HCT116 (cell line): Measurements from ENCODE around the gene ZSCAN21.

Source experiments
- EGR1 ChIP-seq: IDR thresholded peaks from 2 replicates; pipeline ENCODE4 v1.6.1; 2012; ENCODE audit warnings: low read depth
- ELF1 ChIP-seq: IDR thresholded peaks from 2 replicates; pipeline ENCODE4 v1.6.1; 2012; ENCODE audit warnings: low read depth, borderline replicate concordance
- EZH2 ChIP-seq: fragments of 200-600 bp; sonication (generic); IDR thresholded peaks from 2 replicates; pipeline ENCODE4 v1.6.1; 2017; ENCODE audit warnings: antibody characterized with exemption, mixed run types
- JUND ChIP-seq: IDR thresholded peaks from 2 replicates; pipeline ENCODE4 v1.6.1; 2012
- POLR2A ChIP-seq: IDR thresholded peaks from 2 replicates; pipeline ENCODE4 v1.7.0; 2011; ENCODE audit warnings: borderline replicate concordance; ENCODE audit not compliant: insufficient read depth, insufficient read length; ENCODE audit errors: extremely low read depth
- POLR2AphosphoS5 ChIP-seq: IDR thresholded peaks from 2 replicates; pipeline ENCODE4 v1.6.1; 2011; ENCODE audit warnings: mild to moderate bottlenecking, low read depth, low read length, moderate library complexity
- SRF ChIP-seq: IDR thresholded peaks from 2 replicates; pipeline ENCODE4 v1.6.1; 2012; ENCODE audit warnings: low read depth
- TCF7L2 ChIP-seq: IDR thresholded peaks from 2 replicates; pipeline ENCODE4 v1.7.0; 2011; ENCODE audit warnings: borderline replicate concordance, inconsistent platforms; ENCODE audit not compliant: insufficient read depth, insufficient read length; ENCODE audit errors: extremely low read depth
- ZNF274 ChIP-seq: fragments of 200-500 bp; sonication (Bioruptor generic); IDR thresholded peaks from 2 replicates; pipeline ENCODE4 v1.6.1; 2014; ENCODE audit warnings: mild to moderate bottlenecking, low read depth, low read length, inconsistent platforms
- TF ChIP-seq, protein P1 (sequence below), 3 experiments: fragments of 200-600 bp in 1 of 3; sonication (generic) in 1 of 3; IDR thresholded peaks in 2 of 3; conservative IDR thresholded peaks in 1 of 3; 2 replicates each; pipeline ENCODE4 v1.5.1; 2012 to 2017; ENCODE audit warnings: low read depth in 2 of 3, low read length in 2 of 3, antibody characterized with exemption in 1 of 3, borderline replicate concordance in 1 of 3, control low read depth in 1 of 3, mild to moderate bottlenecking in 1 of 3, mixed read lengths in 1 of 3, mixed run types in 1 of 3, moderate library complexity in 1 of 3; ENCODE audit not compliant: insufficient read depth in 1 of 3
- TF ChIP-seq, protein P2 (sequence below): IDR thresholded peaks from 2 replicates; pipeline ENCODE4 v1.6.1; 2012; ENCODE audit warnings: low read depth
- TF ChIP-seq, protein P3 (sequence below): IDR thresholded peaks from 2 replicates; pipeline ENCODE4 v1.6.1; 2011; ENCODE audit warnings: mild to moderate bottlenecking, low read length, moderate library complexity; ENCODE audit not compliant: insufficient replicate concordance; ENCODE audit errors: extremely low read depth

DNA sequence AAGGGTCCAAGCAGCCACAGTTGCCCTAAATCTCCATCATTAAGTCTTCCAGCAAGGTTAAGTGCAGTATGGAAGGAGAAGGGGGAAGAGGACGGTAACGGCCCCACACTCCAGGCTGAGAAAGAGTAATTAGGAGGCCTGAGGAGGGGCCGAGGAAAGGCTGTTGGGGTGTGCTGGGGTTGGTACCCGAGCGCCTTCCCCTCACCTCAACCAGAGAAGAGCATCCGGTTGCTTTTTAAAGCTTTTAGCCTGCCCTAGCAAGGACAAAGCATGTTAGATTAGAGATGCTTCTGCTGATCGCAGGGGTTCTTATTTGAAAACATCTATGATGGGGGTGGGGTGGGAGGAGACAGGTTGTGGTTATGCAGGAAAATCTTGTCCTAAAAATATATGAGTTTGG is 9.0 kb upstream of the ZSCAN21 start:
- TF ChIP-seq POLR2A (no peak), ZNF274 (no peak), EGR1 (no peak), POLR2AphosphoS5 (no peak), ELF1 (no peak), EZH2 (no peak), SRF (no peak), TCF7L2 (no peak), JUND (no peak)
- TF ChIP-seq, protein P1, sequence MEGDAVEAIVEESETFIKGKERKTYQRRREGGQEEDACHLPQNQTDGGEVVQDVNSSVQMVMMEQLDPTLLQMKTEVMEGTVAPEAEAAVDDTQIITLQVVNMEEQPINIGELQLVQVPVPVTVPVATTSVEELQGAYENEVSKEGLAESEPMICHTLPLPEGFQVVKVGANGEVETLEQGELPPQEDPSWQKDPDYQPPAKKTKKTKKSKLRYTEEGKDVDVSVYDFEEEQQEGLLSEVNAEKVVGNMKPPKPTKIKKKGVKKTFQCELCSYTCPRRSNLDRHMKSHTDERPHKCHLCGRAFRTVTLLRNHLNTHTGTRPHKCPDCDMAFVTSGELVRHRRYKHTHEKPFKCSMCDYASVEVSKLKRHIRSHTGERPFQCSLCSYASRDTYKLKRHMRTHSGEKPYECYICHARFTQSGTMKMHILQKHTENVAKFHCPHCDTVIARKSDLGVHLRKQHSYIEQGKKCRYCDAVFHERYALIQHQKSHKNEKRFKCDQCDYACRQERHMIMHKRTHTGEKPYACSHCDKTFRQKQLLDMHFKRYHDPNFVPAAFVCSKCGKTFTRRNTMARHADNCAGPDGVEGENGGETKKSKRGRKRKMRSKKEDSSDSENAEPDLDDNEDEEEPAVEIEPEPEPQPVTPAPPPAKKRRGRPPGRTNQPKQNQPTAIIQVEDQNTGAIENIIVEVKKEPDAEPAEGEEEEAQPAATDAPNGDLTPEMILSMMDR (IDR thresholded peaks at IDR 0.05 in 2 of 3, conservative IDR thresholded peaks at IDR 0.05 in 1 of 3; ENCODE audit: borderline replicate concordance in 1 of 3, insufficient read depth in 1 of 3, low read depth in 2 of 3, low read length in 2 of 3), result no peak
- TF ChIP-seq, protein P2, sequence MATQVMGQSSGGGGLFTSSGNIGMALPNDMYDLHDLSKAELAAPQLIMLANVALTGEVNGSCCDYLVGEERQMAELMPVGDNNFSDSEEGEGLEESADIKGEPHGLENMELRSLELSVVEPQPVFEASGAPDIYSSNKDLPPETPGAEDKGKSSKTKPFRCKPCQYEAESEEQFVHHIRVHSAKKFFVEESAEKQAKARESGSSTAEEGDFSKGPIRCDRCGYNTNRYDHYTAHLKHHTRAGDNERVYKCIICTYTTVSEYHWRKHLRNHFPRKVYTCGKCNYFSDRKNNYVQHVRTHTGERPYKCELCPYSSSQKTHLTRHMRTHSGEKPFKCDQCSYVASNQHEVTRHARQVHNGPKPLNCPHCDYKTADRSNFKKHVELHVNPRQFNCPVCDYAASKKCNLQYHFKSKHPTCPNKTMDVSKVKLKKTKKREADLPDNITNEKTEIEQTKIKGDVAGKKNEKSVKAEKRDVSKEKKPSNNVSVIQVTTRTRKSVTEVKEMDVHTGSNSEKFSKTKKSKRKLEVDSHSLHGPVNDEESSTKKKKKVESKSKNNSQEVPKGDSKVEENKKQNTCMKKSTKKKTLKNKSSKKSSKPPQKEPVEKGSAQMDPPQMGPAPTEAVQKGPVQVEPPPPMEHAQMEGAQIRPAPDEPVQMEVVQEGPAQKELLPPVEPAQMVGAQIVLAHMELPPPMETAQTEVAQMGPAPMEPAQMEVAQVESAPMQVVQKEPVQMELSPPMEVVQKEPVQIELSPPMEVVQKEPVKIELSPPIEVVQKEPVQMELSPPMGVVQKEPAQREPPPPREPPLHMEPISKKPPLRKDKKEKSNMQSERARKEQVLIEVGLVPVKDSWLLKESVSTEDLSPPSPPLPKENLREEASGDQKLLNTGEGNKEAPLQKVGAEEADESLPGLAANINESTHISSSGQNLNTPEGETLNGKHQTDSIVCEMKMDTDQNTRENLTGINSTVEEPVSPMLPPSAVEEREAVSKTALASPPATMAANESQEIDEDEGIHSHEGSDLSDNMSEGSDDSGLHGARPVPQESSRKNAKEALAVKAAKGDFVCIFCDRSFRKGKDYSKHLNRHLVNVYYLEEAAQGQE, result no peak
- TF ChIP-seq, protein P3, sequence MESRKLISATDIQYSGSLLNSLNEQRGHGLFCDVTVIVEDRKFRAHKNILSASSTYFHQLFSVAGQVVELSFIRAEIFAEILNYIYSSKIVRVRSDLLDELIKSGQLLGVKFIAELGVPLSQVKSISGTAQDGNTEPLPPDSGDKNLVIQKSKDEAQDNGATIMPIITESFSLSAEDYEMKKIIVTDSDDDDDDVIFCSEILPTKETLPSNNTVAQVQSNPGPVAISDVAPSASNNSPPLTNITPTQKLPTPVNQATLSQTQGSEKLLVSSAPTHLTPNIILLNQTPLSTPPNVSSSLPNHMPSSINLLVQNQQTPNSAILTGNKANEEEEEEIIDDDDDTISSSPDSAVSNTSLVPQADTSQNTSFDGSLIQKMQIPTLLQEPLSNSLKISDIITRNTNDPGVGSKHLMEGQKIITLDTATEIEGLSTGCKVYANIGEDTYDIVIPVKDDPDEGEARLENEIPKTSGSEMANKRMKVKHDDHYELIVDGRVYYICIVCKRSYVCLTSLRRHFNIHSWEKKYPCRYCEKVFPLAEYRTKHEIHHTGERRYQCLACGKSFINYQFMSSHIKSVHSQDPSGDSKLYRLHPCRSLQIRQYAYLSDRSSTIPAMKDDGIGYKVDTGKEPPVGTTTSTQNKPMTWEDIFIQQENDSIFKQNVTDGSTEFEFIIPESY, result no peak
